Measurements from ENCODE around the gene COA8. TPM values are rescaled to one million over a fixed set of nuclear protein-coding genes. Genes with fewer than 3 reads are reported as not detected.
A peak's percentile ranks its signal among the peaks of the same experiment; 100 is the strongest.

COA8 gene
- total and polyA plus RNA-seq, 9 of the 15 experiments (the other 6 are each of a cell fraction or from before 2014, with no cell fraction given): 5.0 to 35.3 (median 25.7) TPM

DNA sequence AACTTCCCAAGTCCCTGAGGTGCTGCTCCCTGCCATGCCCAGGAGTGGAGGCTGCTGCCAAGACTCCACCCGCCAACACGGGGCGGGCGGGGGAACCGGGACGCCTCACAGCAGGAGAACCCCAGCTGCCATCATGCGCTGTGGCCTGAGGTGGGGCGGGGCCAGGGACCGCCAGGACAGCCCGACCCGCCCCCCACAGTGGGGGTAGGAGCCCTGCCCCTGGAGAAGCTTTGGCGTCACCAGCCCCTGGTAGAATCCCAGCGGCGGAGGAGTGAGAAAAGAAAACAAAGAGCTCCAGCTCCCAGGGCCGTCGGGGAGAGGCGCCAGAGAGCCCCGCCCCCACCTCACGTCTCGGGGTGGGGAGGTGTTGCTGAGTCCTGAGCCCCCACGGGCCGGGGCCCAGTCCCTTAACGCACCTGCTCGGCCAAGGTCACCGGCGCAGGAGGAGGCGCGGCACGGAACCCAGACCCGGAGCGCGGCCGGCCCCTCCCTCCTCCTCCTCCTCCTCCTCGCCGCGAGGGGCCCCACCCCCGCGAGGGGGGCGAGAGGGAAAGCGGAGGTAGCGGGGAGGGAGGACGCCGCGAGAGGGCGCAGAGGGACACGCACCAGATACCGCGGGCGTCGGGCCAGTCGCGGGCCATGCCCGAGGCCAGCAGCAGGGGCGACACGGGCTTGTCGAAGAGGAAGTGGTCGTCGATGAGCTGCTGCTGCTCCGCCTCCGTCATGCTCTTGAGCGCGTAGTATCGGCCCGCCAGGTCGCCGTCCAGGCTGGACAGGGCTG, 41.9 kb upstream of the COA8 start (continued):
- TF ChIP-seq ZNF707 (CRISPR knock-in tag; conservative IDR thresholded peaks at IDR 0.05): no peak
- TF ChIP-seq ZSCAN29 (IDR thresholded peaks at IDR 0.05): no peak
- no peak for TF ChIP-seq SRSF3 (IDR thresholded peaks at IDR 0.05; ENCODE audit: insufficient read depth, low read length)
- no peak for TF ChIP-seq TBL1XR1 (IDR thresholded peaks at IDR 0.05; ENCODE audit: low read length in 2 of 2)
- TF ChIP-seq, protein P1, sequence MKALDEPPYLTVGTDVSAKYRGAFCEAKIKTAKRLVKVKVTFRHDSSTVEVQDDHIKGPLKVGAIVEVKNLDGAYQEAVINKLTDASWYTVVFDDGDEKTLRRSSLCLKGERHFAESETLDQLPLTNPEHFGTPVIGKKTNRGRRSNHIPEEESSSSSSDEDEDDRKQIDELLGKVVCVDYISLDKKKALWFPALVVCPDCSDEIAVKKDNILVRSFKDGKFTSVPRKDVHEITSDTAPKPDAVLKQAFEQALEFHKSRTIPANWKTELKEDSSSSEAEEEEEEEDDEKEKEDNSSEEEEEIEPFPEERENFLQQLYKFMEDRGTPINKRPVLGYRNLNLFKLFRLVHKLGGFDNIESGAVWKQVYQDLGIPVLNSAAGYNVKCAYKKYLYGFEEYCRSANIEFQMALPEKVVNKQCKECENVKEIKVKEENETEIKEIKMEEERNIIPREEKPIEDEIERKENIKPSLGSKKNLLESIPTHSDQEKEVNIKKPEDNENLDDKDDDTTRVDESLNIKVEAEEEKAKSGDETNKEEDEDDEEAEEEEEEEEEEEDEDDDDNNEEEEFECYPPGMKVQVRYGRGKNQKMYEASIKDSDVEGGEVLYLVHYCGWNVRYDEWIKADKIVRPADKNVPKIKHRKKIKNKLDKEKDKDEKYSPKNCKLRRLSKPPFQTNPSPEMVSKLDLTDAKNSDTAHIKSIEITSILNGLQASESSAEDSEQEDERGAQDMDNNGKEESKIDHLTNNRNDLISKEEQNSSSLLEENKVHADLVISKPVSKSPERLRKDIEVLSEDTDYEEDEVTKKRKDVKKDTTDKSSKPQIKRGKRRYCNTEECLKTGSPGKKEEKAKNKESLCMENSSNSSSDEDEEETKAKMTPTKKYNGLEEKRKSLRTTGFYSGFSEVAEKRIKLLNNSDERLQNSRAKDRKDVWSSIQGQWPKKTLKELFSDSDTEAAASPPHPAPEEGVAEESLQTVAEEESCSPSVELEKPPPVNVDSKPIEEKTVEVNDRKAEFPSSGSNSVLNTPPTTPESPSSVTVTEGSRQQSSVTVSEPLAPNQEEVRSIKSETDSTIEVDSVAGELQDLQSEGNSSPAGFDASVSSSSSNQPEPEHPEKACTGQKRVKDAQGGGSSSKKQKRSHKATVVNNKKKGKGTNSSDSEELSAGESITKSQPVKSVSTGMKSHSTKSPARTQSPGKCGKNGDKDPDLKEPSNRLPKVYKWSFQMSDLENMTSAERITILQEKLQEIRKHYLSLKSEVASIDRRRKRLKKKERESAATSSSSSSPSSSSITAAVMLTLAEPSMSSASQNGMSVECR (CRISPR knock-in tag; IDR thresholded peaks at IDR 0.05): peak; percentile 72
- TF ChIP-seq FOXM1 (IDR thresholded peaks at IDR 0.05; ENCODE audit: low read depth): no peak
- TF ChIP-seq FOXM1 (CRISPR knock-in tag; IDR thresholded peaks at IDR 0.05; ENCODE audit: low read depth): 0 out of 2 replicates have a peak, but pooled peaks have one; percentile 3
- TF ChIP-seq, protein P2, sequence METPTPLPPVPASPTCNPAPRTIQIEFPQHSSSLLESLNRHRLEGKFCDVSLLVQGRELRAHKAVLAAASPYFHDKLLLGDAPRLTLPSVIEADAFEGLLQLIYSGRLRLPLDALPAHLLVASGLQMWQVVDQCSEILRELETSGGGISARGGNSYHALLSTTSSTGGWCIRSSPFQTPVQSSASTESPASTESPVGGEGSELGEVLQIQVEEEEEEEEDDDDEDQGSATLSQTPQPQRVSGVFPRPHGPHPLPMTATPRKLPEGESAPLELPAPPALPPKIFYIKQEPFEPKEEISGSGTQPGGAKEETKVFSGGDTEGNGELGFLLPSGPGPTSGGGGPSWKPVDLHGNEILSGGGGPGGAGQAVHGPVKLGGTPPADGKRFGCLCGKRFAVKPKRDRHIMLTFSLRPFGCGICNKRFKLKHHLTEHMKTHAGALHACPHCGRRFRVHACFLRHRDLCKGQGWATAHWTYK (CRISPR knock-in tag; IDR thresholded peaks at IDR 0.05): 0 out of 2 replicates have a peak, but pooled peaks have one; percentile 32
- peak in 1 of 2 experiments; percentile 48; a peak in 1 of 4 replicates for TF ChIP-seq KDM1A (IDR thresholded peaks at IDR 0.05)
- no peak for TF ChIP-seq SMARCB1 (IDR thresholded peaks at IDR 0.05; ENCODE audit: insufficient read length, low read depth)
- no peak for TF ChIP-seq TCF3 (CRISPR knock-in tag; IDR thresholded peaks at IDR 0.05)
- peak; percentile 67; the same call in 1 of the 2 replicates for TF ChIP-seq TARDBP (IDR thresholded peaks at IDR 0.05)
- no peak for TF ChIP-seq OTX1 (CRISPR knock-in tag; IDR thresholded peaks at IDR 0.05)
- TF ChIP-seq, protein P3, sequence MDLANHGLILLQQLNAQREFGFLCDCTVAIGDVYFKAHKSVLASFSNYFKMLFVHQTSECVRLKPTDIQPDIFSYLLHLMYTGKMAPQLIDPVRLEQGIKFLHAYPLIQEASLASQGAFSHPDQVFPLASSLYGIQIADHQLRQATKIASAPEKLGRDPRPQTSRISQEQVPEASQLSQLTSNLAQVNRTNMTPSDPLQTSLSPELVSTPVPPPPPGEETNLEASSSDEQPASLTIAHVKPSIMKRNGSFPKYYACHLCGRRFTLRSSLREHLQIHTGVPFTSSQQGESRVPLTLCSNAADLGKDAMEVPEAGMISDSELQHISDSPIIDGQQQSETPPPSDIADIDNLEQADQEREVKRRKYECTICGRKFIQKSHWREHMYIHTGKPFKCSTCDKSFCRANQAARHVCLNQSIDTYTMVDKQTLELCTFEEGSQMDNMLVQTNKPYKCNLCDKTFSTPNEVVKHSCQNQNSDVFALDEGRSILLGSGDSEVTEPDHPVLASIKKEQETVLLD (IDR thresholded peaks at IDR 0.05): 0 out of 2 replicates have a peak, but pooled peaks have one; percentile 46
- TF ChIP-seq, protein P4, sequence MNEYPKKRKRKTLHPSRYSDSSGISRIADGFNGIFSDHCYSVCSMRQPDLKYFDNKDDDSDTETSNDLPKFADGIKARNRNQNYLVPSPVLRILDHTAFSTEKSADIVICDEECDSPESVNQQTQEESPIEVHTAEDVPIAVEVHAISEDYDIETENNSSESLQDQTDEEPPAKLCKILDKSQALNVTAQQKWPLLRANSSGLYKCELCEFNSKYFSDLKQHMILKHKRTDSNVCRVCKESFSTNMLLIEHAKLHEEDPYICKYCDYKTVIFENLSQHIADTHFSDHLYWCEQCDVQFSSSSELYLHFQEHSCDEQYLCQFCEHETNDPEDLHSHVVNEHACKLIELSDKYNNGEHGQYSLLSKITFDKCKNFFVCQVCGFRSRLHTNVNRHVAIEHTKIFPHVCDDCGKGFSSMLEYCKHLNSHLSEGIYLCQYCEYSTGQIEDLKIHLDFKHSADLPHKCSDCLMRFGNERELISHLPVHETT (CRISPR knock-in tag; conservative IDR thresholded peaks at IDR 0.05 in 1 of 2, IDR thresholded peaks at IDR 0.05 in 1 of 2): 0 out of 4 replicates have a peak, but pooled peaks of 1 of the 2 experiments have one; percentile 28
- TF ChIP-seq TBP (optimal IDR thresholded peaks at IDR 0.05; ENCODE audit: low read depth, low read length): no peak
- TF ChIP-seq HDAC2 (IDR thresholded peaks at IDR 0.05): 0 out of 2 replicates have a peak, but pooled peaks have one; percentile 16
- TF ChIP-seq, protein P5, sequence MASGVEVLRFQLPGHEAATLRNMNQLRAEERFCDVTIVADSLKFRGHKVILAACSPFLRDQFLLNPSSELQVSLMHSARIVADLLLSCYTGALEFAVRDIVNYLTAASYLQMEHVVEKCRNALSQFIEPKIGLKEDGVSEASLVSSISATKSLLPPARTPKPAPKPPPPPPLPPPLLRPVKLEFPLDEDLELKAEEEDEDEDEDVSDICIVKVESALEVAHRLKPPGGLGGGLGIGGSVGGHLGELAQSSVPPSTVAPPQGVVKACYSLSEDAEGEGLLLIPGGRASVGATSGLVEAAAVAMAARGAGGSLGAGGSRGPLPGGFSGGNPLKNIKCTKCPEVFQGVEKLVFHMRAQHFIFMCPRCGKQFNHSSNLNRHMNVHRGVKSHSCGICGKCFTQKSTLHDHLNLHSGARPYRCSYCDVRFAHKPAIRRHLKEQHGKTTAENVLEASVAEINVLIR (CRISPR knock-in tag; IDR thresholded peaks at IDR 0.05): no peak
